HEK293 (cell line): Measurements from ENCODE around the gene FGF12.

Experiments
- IKZF3 ChIP-seq: fragments of 450-650 bp; IDR thresholded peaks from 2 replicates; pipeline ENCODE4 v1.5.0; 2018; ENCODE audit warnings: missing biosample characterization, mild to moderate bottlenecking, missing genetic modification characterization, moderate library complexity
- SP2 ChIP-seq: fragments of 450-650 bp; formaldehyde crosslinking; IDR thresholded peaks from 2 replicates; pipeline ENCODE4 v1.5.1; 2016; ENCODE audit warnings: missing biosample characterization, missing genetic modification characterization

- TF ChIP-seq IKZF3 (tag by site-specific recombination) (no peak), SP2 (no peak)
Observed at GRCh38 chr3:192188218-192188835, 539.0 kb downstream of the FGF12 start.
